HG03378 (cell line): ENCODE data around the gene USP44.
"Not testable (repeated sequence)": the region's sequence is repeated elsewhere in the genome, so short reads cannot be mapped to it uniquely, and the experiment has no call there.

Experiments used
- ATAC-seq: cut with Tn5 transposase; IDR thresholded peaks from one replicate; pipeline ENCODE4 v1.9.1; 2021; ENCODE audit warnings: mild to moderate bottlenecking, moderate library complexity; ENCODE audit not compliant: unreplicated experiment

USP44 gene

DNA sequence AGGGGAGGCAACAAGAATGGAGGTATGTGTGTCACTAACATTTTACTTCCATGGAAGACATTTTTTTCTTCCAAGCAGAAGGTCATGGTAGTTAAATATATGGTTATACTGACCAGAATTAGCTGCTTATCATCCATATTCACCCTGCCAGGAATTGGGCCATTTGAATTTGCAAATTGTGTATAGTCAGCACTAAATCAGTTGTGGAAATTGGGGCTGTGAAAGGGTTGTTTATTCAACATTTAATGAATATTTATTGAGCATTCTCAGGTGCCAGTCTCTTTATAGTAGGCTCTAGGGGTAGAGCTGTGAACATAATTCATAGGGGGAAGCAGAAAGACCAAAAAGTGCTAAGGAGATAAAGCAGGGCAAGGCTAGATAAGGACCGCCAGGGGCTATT is 39.3 kb downstream of the USP44 start:
- ATAC-seq = no peak

DNA sequence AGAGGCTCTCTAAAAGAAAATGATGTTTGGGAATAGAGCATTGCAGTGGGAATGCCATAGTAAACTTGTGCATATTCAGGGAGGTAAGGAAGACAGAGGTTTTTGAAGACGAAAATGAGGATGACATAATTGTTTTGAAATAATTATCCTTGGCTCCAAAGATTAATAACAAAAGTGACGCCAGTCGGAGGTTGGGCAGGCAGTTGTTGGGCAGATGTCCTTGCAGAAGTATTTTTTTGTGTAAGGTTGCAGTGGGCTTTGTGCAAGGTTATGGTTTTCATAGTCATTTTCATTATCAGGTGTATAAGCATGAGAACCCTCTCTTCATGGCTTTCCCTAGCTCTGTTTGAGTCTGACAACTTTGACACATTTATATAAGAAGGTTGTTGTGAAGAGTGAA is 42.0 kb downstream of the USP44 start:
- ATAC-seq = no peak

DNA sequence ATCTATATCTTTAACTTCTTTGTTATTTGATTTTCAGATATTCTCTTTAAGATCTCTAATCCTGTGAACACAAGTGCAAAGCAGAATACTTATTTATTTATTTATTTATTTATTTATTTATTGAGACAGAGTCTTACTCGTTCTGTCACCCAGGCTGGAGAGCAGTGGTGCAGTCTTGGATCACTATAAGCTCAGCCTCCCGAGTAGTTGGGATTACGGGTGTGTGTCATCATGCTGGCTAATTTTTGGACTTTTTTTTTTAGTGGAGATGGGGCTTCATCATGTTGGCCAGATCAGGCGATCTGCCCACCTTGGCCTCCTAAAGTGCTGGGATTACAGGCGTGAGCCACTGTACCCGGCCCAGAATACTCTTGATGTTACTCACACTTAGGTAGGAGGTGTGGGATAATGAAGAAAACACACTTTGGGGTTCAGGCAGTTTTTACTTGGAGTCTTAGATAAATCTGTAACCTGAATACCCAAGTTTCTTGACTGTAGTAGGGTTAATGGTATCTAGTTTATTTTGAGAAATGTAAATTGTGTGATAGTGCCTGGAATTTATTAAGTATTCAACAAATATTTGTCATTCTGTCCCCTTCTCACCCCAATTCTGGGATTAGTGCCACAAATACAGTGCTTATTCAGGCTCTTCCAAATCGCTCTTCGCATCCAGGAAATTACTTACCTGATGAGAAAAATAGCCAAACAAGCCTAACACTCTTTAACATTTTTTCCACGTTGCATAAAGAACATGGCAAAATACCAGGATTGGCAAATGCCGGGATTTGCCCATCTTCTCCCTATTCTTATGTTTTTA is 44.4 kb downstream of the USP44 start:
- ATAC-seq = no peak

DNA sequence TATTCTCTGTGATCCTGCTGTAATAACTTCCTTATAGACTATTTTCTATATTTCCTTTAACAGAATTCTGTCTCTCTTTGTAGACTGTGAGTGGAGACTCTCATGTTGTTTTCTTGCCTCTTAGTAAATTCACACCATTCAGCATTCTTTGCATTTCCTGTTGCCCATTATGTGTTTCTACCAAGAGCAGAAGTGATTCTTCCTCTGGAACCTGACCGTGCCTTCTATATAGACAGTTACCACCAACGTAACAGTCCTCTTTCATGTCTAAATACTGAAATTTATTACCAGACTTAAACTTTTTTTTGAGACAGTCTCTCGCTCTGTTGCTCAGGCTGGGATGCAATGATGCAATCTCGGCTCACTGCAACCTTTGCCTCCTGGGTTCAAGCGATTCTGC is 46.2 kb downstream of the USP44 start:
- ATAC-seq = no peak

DNA sequence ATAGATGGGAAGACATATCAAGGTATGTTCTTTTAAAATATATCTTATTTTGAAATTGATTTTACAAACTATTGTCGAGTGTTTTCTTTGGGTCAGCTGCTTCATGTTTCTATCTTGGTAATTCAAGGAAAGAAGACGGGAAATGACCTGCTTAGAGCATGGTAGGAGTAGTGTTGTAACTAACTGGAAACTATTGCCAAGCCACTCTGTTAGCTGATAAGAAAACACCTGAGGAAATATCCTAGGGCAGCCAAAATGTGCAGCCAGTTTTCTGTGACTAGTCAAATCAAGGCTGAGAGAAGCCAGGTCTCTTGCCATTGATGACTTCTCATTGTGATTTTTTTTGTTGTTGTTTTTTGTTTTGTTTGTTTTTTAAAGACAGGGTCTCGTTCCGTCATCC is 47.1 kb downstream of the USP44 start:
- ATAC-seq = no peak

DNA sequence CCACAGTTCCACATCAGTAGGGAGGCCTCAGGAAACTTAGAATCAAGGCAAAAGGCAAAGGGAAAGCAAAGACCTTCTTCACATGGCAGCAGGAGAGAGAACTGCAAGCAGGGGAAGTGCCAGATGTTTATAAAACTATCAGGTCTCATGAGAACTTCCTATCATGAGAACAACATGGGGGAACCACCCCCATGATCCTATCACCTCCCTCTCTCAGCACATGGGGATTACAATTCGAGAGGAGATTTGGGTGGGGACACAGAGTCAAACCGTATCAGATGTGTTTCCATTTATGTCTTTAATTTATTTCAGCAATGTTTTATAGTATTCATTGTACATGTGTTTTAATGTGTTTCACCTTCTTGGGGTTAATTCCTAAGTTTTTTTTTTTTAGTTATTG is 51.5 kb downstream of the USP44 start:
- no peak for ATAC-seq

DNA sequence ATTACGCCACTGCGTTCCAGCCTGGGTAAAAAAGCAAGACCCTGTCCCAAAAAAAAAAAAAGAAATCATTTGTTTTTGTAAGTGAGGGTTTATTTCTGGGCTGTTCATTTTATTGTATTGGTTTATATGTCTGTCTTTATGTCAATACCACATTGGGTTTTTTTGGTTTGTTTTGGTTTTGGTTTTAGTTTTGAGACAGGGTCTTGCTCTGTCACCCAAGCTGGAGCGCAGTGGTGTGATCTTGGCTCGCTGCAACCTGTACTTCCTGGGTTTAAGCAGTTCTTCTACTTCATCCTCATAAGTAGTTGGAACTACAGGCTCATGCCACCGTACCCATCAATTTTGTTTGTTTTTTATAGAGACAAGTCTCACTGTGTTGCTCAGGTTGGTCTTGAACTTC is 52.3 kb downstream of the USP44 start:
- no peak for ATAC-seq

DNA sequence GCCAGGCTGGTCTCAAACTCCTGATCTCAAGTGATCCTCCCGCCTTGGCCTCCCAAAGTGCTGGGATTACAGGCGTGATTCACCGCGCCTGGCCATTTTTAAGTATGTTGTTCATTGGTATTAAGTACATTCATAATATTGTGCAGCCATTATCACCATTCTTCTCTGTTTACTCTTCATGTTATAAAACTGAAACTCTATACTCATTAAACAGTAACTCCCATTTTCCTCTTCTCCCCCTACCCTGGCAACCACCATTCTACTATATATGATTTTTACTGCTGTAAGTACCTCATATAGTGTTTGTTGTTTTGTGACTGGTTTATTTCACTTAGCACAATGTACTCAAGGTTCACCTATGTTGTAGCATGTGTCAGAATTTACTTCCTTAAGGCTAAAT is 54.2 kb downstream of the USP44 start:
- ATAC-seq = no peak

DNA sequence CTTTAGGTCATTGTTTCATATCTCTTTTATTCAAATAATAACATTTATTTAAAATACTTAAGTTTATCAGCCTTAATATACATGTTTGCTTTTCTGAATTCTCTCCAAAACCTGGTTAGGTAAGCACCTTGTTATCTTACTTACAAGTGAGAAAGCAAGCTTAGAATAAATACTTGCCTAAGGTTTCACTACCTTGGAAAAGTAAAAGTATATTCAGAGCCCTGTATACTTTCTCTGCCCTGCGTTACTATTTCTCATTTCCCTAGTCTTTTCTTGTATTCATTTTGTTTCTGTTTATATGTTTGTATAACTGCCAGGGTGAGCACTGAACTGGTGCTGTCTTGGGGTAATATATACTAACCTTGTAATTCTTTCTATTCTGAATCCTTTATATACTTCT is 55.8 kb downstream of the USP44 start:
- no peak for ATAC-seq

DNA sequence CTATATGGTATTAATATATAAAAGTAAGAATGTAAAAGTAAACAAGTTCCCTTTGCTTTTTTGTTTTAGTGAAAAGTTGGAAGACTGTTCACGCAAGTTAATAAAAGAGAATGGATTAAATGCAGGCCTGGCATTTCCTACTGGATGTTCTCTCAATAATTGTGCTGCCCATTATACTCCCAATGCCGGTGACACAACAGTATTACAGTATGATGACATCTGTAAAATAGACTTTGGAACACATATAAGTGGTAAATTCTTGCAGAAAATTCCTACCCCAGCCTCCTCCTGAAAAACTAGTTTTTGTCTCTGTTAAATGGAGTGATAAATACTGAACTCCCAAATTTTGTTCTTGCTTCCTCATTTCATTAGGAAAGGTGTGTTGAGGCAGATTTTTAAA is 56.4 kb downstream of the USP44 start:
- ATAC-seq = no peak

DNA sequence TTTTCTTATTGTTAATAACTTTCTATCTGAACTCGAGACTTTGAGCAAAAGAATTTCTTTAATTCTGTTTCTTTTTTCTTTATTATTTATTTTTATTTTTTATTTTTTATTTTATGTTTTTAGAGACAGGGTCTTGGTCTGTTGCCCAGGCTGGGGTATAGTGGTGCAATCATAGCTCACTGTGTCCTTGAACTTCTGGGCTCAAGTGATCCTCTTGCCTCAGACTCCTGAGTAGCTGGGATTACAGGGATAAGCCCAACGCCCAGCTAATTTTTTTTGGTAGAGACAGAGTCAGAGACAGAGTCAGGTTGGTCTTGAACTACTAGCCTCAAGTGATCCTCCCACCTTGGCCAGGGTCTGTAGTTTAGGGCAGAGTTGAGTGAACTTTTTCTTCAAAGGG is 58.8 kb downstream of the USP44 start:
- no peak for ATAC-seq

DNA sequence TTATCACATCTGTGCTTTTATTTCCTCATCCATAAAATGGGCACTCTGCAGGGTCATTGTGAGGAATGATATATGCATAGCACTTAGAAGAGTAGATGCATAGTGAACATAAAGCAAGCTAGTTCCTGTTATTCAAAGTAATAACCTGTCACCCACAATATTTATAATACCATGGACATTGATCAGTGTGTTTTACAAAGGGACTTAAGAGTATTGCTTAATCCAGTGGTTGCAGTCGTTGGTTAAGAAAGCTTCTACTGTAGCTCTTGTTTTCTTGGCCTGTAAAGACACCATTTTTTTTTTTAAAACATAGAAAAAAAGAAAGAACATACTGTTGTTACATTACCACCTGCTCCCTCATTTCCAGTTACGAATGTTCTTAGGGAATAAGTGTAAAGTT is 64.3 kb downstream of the USP44 start:
- no peak for ATAC-seq

DNA sequence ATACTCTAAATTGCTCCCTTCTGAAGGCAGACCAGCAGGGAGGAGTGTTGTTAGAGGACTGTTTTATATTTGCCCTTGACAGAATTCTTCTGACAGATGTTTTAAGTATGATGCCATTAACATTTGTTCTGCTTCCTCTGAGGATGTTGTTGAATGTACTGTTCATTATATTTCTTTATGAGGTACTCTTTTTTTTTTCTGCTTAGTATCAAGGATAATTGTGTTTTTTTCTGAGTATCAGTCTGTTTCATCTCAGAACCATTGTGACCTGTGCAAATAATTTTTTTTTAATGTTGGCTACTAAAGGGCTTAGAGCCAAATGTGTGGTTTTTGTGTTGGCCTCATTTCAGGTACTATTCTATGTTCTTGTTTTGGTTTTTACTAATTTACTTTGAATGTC is 66.8 kb downstream of the USP44 start:
- ATAC-seq = no peak

DNA sequence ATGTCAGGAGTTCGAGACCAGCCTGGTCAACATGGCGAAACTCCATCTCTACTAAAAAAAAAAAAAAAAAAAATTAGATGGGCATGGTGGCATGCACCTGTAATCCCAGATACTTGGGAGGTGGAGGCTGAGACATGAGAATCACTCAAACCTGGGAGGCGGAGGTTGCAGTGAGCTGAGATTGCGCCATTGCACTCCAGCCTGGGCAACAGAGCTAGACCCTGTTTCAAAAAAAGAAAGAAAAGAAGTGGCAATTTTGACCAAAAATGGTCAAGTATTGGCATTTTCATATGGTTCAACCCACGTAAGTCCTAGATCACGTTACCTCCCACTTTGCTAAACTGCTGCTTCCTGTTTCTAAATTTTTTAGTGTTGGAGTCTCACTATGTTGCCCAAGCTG is 68.7 kb downstream of the USP44 start:
- ATAC-seq = not testable (repeated sequence)

DNA sequence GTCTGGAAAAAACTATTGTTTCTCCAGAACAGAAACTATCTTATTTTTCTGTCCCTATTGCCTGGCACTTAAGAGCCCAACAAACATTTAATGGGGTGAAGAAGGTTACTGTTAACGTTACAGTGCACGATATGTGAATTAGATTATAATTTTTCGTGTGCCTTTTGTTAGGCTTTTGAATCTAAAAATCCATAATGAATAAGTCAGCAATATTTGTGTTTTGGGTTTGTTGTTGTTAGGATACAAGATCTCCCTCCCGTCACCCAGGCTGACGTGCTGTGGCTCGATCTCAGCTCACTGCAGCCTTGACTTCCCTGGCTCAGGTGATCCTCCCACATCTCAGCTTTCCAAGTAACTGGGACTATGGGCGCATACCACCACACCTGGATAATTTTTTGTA is 69.4 kb downstream of the USP44 start:
- no peak for ATAC-seq

DNA sequence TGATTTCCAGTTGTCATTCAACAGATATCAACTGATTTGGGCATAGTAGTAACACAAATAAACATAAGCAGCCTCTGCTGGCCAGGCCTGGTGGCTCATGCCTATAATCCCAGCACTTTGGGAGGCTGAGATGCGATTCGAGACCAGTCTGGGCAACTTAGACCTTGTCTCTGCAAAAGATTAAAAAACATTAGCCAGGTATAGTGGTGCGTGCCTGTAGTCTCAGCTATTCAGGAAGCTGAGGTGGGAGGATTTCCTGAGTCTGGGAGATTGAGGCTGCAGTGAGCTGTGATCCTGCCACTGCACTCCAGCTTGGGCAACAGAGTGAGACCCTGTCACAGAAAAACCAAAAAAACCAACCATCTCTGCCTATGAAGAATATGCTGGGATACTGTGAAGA is 70.2 kb downstream of the USP44 start:
- ATAC-seq = no peak

DNA sequence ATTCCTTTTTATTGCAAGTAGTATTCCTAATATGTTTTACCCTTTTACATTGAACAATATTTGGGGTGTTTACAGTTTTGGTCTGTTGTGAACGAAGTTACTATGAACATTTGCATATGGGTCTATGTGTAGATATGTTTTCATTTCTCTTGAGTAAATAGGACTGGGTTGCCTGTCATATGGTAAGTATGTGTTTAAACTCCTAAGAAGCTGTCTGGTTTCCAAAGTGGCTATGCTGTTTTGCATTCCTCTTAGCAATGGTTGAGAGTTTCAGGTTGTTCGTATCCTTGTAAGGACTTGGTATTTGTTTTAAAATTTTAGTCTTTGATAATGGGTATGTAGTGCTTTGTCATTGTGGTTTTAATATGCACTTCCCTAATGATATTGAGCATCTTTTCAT is 71.0 kb downstream of the USP44 start:
- ATAC-seq = no peak

DNA sequence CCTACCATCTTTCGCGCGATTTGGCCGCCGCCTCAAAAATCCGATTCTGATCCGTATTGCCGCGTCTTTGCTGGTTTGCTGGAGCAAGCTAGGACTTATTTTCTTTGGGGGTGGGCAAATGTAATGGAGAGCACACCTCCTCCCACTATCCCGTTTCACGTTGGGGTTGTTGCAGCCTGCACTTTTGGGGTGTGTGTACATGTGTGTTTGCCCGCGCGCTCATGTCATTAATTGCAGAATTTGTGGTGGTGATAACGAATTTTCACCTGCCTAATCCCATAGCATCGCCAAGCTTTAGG is 76.7 kb downstream of the USP44 start:
- no peak for ATAC-seq

DNA sequence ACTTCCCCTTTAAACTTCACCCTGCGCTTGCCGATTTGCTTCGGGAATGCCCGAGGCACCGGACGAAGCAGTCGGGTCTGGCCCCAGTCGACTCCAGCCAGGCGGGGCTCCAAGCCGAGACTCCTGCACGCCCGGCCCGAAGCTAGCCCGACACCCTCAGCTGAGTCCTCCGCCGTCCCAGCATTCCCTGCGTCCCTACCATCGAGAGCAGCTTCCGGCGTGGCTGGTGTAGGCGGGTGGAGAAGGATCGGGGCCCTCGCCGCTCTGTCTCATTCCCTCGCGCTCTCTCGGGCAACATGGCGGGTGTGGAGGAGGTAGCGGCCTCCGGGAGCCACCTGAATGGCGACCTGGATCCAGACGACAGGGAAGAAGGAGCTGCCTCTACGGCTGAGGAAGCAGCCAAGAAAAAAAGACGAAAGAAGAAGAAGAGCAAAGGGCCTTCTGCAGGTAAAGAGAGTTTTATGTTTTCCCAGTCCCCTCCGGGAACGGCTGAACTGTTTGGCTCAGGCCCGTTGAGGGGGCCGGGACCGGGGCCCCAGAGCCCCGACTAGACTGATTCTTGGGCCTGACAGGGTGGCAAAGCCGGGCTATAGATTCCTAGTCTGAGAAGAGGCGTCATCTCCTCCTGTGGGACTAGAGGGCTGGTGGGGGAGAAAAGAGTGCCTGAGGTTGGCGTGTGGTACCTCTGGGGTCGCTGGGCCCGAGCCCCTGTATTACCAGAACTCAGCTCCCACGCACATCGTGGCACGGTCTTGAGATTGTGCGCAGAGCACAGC is 77.2 kb downstream of the USP44 start, which contains the start of gene METAP2:
METAP2 (plus strand) TSS at position 269 of the 776 bp plus-strand sequence; CDS start at position 297, 28 bp downstream.
- ATAC-seq = peak; percentile 93

DNA sequence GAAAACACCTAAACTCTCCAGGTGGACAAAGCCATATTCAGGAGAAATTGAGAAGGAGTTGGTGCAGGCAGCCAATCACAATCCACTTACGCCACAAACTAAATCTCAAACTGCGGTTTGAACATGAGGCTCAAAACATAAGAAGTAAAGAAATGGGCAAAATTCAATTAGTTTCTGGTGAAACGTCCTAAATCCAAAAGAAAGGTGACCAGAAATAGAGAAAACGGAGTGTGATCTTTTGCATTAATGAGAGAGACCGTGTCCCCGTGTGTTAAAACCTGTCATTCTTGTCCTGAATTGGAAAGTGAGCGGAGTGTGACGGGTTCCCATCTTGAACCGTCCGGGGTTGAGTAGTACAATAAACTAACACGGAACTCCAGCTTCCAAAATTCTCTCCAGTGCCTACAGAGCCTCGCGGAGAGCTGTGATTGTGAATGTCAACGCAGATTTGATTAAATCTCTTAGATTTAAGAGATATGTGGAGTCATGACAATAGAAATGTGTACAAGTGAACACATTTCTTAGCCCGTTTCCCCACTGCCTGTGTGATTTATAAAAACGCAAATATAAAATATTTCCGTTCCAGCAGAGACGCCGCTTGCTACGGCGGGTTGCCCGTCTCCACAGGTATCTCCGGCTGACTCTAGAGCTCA is 77.9 kb downstream of the USP44 start:
- ATAC-seq = peak; percentile 32

DNA sequence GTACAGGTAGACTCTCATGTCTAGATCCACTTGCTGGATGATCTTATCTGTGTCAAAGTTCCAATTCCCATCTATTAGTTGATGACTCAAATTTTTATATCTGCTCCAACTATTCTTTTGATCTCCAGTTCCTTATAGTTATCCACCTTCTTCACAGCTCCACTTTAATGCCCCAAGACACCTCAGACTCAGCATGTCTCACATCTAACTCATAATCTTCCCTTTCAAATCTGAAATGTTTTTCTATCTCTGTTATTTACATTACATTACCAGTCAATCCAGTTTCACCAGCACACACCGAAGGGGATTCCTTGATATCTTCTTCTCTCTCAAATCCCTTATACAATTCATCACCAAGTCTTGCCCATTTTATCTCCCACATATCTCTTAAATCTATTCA is 81.0 kb downstream of the USP44 start:
- no peak for ATAC-seq
